Activated CD4-positive, alpha-beta T cell treated with anti-CD3 and anti-CD28 coated beads, Interleukin-2, amount 50 U/mL, for 1 hour (primary cell): ENCODE results near the gene FOCAD.

Experiments
- DNase-seq: peaks from one replicate; pipeline ENCODE4 v3.0.0-alpha.2; 2020

Gene FOCAD

DNA sequence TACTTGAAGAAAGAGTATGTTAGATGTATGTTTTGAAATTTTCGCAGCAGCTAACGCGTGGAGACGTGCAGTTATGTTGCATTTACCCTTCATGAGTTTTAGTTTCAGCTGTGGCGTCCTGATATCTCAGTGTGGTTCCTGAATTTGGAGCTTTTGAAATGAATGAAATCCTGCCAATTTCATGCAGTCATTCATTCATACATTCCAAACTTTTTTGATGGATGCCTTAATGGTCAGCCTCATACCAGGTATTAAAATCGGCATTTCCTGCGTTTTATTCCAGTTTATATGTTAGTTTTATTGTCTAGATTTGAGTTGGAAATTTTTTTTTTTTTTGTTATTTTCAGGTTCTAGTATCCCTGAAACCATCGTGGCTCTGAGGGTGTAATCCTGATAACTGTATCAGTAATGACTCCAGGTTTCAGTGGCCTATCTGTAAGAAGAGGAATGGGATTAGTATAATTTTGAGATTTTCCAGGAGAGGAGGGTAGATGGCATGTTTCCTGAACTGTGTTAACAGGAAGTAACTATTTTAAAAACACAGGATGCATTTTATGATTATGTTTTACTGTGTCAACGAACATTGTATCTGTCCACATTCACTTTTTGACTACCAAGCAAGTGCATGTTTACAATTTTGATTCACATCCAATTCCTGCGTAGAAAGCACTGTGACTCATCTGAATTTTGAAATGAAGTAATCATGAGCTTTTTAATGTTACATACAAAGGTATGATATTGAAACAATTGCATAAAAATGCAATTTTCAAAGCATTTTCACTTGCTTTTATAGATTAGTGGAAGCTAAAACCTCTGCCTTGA lies 1.0 kb downstream of the FOCAD start:
- no peak for DNase-seq

DNA sequence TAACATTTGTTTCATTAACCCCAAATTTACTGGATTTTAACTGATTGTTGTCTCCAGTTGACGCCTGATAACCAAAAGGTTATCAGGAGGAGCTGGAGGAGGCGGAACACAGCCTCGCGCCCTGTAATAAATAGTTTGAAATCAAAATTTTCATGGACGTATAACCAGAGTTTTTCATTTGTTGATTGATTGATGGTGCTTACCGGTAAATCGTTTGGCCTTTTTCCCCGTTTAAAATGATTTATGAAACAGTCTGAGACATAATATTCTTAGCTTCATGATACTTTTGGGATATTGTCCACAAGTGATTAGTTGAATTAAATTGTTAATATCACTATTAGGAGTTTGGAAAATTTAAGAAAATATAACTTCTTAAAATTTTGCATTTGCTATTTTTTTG lies 1.7 kb downstream of the FOCAD start:
- DNase-seq = no peak

DNA sequence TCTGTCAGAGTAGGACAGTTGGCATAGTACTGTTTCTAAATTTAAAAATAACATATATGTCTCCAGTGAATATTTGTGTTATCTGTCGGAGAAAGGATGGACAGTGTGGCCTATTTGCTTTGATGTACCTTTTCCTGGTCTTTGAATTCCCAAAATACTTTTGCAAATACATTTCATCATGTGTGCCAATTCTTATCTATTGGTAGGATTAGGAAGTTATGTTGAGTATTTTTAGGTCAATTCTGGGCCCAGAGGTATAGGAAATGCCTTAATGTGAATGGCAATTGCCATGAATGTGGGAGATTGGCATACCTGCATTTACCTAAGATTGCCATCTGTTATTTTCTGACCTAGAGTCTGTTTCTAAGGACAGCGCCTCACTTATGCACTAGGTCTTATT lies 5.8 kb downstream of the FOCAD start:
- no peak for DNase-seq

DNA sequence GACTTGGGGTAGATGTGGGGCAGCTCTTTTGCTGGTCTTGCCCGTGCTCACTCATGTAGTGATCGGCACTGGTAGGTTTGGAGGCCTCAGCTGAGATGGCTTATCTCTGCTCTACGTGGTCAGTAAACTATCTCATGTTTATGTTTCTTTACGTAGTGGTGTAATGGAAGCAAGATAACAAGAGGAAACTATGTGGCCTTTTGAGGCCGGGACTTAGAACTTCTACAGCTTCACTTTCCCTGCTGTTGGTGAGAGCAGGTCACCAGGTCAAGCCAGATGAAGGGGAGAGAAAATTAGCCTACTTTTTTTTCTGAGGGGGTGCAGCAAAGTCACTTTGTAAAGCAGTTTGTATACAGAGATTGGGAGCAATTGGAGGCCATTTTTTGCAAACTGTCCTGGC lies 8.5 kb downstream of the FOCAD start:
- no peak for DNase-seq

DNA sequence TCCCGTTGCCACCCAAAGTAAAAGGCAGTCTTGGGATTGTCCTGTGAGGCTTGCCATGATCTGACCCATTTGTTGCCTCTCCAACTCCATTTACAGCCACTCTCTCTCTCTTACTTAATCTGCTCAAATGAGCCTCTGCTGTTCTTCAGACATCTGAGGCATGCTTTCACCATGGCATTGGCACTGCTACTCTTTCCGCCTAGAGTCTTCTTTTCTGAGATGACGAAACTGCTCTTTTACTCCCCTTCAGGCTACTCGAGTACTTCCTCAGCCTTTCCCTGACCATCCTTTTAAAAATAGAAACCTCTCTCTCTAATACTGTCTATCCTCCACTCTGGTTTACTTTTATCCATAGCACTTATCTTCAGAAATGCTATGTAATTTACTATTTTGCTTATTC lies 9.0 kb downstream of the FOCAD start:
- no peak for DNase-seq

DNA sequence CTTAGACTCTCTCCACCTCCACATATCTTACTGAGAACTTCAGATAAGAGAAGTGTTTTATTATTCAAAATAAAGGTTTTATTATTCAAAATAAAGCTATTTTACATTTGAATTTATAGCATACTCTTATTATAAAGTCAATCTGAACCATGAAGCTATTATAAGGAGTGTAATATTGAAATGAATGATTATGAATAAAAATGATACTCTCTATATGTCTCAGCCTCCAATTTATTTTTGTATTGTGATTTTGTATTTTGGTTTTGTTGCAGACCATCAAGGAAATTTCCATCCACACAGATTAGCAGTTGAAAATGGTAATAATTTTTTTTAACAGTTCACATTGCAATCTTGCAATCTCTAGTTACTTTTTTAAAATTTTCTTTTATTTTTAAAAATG lies 10.2 kb downstream of the FOCAD start:
- no peak for DNase-seq

DNA sequence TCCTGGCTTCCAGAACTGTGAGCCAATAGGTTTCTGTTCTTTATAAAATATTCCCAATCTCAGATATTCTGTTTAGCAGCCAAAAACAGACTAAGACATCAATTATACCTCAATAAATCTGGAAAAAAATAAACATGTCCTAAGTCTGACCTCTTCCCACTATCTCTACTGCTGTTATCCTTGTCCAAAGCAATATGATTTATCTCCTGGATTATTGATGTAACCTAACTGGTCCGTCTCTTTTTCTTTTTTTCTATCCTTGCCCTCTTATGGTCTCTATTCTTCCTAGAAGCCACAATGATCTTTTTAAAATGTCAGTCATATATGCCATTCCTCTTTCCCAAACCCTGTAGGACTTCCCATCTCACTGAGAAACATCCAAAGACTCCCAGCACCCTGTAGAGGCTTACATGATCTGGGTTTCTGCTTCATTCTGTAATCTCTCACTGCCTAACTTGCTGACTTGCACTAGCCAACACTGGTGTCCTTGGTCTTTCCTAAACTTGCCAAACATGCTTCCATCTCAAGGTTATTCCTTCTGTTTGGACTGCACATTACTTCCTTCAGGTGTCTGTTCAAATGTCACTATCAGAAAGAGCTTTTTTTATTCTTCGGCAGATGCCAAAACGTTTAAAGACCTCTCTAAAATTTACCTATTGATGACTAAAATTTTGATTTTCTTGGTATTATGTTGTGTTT lies 13.1 kb downstream of the FOCAD start:
- no peak for DNase-seq

DNA sequence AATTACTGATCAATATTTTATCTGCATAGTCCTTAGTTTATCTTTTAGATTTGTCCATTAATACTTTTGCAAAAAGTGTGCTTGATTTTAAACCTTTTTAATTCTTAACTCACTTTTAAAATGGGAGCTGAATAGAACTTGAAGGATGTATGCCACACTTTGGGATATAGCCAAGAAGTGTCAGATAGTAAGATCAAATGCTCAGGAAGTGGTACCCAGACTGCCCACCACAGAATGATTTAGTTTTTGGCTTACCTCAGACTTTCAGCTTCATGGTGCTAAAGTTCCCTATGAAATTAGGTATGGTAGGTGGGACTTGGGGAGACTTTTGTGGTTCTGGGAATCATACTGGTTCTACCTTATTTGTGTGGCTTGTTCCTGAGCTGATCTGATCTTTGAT lies 14.7 kb downstream of the FOCAD start:
- no peak for DNase-seq

DNA sequence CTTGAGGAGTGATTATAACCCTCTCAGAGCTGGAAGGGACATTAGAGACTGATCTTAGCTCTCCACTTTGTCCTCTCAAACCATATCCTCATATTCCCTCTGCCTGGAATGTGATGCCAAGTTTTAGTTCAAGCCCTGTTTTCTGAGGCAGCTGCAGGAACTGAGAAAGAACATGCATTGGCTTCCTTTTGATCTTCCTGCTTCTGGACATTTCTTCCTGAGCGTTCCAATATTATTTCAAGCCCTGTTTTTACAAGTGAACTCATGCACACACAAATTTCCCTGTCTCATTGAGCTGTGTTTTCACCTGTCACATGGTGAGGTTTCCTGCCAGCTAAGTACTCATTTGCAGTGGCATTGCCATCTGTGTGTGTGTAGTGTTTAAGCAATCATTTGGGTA lies 17.0 kb downstream of the FOCAD start:
- DNase-seq = no peak

DNA sequence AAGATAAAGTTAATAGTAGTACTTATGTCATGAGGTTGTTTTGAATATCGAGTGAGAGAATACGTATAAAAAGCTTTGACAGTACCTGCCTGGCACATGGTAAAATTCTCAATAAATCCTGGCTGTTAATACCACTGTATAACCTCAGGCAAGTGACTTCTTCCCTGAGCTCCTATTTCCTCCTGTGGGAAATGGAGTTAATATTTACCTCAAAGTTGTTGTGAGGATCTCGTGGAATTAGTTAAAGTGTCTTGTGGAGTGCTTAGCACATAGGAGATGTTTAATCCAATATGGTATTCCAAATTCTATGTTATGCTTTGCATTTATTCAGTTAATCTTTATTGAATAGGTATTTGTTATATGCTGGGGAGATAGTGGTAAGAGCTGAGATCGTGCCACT lies 18.5 kb downstream of the FOCAD start:
- no peak for DNase-seq

DNA sequence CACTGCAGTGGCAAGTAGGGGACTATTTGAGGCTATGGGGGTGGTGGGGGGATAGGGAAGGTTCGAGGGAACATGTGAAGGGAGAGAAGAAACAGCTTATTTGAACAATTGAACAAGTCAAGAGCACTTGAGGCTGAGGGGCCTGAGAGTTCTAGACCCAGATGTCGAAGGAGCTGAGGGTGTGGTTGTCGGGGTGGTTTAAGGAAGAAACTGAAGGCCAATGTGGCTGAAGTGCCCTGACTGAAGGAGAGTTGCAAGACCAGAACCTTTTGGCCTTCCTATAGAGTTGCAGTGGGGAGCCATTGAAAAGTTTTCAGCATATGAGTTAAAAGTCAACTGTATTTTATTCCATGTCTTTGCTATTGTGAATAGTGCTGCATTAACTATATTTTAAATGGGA lies 19.1 kb downstream of the FOCAD start:
- DNase-seq = no peak

DNA sequence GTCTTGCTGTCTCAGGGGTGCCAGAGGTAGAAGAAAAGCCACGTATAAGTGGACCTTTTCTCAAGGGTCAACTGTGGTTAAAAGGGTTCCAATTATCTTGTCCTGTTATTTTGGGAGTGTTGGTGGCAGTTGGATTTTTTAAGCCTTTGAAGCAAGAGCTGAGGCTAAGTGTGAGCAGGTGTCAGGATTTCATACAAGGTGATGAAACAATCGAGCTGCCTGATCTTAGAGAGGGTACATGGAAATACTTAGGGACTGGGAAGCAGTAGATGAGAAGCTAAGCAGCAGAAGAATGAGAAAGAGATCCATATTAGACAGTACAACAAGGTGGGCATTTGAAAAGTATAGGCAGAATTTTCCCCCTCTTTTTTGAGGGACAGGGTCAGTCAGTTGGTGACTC lies 23.6 kb downstream of the FOCAD start:
- no peak for DNase-seq

DNA sequence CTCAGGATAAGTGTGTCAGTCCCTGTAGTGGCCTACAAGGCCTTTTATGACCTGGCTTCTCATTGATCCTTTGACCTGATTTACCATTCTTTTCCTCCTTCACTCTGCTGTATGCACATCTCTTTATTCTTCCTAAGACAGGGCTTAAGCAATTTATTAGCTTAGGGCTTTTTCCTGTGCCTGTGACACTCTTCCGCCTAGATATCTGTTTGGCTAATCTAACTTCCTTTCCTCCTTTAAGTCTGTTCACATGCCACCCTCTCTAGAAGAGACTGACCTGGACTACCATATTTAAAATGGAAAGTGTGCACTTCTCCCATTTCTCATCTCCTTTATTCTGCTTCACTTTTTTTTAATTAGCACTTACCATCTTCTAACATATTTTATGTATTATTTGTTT lies 29.1 kb downstream of the FOCAD start:
- DNase-seq = no peak

DNA sequence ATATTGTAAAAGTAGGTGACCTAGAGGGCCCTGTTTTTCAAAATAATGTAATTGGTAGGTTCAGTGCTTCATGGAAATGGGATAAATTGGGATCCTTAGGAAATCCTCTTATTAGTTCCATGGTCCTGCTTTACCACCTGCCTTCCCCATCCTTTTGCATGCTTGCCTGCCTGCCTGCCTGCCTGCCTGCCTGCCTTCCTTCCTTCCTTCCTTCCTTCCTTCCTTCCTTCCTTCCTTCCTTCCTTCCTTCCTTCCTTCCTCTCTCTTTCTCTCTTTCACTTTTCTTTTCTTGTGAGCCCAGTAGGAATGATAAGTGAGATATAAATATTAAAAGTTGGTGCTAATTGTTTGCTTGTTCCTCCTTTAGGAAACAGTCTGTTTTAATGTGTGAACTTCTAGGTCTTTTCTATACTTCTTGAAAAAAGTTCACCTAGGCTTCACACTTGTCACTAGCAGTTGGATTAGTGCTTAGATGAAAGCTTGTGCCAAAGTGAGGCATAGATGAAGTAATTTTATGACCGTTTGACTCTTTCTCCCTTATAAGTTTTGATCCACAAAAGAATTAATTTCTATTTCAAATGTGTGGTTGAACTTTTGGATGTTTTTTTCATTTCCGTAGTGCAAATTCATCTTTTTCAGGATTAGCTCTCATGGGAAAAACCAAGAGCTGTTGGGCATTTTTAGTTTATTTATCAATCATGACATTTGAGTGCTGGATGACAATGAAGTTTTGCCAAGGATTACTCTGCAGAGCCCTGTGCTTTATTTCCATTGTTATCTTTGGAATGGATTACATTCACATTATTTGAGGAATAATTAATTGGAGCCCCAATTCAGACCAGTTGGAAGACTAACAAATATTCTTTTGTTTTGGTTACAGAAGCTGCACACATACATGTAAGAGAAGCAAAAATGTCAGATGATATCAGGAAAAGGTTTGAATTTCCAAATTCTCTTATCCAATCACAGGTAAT lies 30.7 kb downstream of the FOCAD start:
- no peak for DNase-seq

DNA sequence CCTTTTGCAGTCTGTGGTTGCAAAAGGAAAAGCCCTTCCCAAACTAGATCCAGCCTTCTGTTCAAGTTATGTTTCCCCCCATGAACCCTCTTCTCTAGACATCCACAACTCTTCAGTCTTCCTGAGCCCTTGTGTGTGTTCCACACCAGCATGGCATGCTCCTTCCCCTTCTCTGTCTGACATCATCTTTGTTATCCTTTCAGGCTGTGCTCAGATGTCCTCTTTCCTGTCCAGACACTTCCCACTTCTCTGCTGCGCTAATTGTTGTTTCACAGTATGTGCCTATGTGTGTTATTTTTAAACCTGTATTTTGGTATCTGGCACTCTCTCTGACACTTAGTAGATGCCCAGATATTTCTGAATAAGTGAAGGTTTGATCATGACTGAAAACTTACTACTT lies 38.2 kb downstream of the FOCAD start:
- DNase-seq = no peak

DNA sequence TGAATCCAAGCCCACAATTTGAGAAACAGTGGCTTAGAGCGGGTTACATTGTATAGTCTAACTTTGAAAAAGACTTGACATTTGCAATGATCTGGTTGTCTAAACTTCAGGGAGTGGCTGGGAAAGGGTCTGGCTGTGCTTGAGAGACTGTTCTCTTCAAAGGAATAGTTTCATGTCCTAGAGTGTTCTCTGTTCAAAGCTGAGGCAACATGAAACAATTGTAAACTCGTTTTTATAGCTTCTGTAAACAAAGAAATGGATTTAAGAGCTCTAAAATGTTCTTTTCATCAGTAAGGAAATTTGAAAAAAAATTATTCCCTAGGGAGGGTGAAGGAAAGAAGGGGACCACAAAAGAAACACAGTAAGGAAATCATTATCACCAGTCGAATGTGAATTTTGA lies 41.6 kb downstream of the FOCAD start:
- no peak for DNase-seq

DNA sequence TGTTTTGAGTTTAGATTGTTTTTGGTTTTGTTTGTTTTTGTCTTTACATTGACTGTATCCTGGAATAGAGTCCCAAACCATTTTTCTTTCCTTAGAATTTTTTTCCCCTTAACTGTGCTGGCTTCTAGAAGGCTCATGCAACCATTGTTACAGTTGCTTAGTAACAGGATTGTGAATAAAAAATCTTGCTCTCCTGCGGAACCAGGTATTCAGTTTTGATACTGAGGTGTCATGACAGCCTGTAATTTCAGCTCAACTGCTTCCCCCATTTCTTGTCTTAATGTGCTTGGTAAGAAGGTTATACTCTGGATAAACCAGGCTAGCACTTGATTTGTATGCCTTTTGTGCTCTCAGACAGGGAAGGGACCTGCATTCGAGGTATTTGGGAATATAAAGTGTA lies 42.1 kb downstream of the FOCAD start:
- no peak for DNase-seq

DNA sequence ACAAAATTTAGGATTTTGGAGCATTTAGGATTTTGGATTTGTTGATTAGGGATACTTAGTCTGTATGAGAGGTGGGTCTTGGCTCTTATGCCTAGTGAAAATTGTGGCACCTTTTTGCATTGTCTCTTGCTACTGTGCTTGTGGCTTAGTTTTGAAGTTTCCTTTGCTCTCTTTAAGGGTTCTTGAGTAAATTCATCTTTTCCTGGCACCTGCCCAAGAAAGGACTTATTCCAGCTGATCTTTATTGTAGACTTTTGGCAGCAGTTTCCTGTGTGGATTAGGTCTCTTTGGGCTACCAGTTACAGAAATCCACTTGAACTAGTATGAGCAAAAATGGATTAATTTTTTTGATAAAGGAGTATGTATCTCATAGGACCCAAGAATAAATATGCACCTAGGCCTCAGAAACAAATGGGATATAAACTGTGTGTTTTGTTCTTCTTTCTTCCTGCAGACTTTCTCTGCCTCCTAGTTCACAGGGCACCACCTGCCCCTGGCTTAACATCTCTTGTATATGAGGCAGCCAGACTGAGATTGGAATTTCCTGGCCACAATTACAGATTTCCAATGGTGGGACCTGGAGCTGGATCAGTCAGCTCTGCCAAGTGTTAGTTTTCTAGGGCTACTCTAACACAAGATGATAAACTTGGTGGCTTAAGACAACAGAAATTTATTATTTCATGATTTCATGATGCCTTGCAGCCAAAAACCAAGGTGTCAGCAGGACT lies 44.6 kb downstream of the FOCAD start:
- no peak for DNase-seq

DNA sequence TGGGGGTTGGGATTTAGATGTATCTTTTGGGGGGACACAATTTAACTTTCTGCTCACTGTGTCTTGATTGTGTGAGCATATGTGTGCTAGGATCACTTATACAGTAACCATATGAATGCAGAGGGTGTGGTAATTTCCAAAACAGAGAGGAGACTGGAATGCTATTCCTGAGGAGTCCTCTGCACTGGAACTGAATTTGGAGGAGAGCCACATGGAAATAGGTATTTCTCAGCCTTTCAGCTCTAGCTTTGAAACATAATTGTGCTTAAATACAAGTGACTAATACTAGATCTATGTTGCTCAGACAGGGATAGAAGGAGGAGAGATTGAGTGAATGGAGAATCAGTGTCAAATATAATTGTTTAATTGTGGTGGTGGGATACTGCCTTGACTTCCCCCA lies 45.5 kb downstream of the FOCAD start:
- DNase-seq = no peak

DNA sequence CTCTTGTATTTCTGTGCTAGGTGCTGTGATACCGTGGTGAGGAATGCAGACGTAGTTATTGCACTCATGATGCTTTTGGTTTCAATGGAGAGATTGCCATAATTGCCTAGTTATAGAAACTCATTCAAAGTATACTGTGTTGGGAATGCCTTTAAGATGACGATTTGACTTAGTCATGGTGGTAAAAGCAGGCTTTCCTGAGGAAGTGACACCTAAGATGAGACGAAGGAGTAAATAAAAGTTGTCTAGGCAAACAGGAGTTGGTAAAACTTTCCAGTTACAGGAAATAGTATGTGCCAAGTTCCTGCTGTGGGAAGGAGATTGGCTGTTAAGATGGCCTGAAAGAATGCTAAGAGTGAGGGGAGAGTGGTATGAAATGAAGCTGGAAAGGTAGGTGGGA lies 48.1 kb downstream of the FOCAD start:
- no peak for DNase-seq

DNA sequence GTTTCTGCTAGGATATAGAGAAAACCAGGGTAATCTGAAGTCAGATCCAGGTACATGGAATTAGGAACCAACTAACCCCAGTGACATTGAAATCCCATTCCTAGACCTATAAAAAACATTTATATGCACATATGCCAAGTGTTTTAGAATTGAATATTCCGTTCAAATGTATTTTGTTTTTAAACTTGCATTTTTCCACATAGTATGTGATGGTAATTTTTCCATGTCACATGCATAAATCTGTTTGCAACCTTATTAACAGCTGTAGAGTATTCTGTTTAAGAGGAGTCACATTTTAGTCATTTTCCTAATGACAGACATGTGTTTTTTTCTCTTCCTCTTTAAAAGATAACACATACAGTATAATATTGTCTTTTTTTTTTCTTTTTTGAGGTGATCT lies 50.2 kb downstream of the FOCAD start:
- no peak for DNase-seq

DNA sequence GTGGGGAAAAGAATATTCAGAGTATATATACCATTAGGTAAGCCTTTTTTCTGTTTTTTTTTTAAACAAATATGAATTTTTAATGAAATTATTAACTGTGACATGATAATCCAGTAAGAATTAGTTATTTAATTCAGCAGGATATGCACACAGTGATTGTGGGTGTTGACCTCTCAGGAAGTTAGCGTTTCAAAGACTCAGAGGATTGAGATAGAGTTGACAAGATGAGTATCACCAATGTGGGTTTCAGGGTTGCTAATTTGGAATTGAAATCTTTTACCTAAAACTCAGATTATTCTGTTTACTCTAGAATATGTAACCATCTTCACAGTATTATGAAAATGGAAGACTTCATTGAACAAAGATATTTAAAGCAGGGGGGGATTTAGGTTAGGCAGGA lies 56.2 kb downstream of the FOCAD start:
- DNase-seq = no peak
